NK-92 (cell line): ENCODE data around the gene FFAR4.

Experiments
- DNase-seq: peaks from one replicate; lab custom pipeline; 2025; ENCODE audit not compliant: unreplicated experiment; lab: John Stamatoyannopoulos, UW

Gene FFAR4

DNA sequence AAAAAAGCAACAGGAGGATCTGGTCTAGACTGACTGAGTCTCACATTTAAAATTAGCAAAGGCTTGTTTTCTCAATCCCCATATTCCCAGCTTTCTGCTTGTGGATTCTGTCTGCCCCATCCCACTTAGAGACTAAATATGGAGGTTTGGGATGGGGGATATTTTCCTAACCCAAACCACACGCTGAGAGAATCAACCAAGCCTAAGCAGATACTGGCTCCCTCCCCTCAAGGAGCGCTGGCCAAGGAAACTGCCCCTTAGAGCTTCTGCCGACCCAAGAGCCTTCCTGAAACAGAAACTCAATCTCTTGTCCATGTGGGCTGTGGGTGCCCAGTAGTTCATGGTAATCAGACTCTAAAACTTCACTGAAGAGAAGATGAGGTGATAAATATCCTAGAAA is 3.9 kb downstream of the FFAR4 start:
- DNase-seq = no peak

GRCh38 chr10:93572606-93573005 is 6.1 kb downstream of the FFAR4 start:
- no peak for DNase-seq

GRCh38 chr10:93573051-93573909 is 6.8 kb downstream of the FFAR4 start:
- no peak for DNase-seq

- no peak for DNase-seq
Measured at GRCh38 chr10:93573924-93574323, 7.5 kb downstream of the FFAR4 start.

DNA sequence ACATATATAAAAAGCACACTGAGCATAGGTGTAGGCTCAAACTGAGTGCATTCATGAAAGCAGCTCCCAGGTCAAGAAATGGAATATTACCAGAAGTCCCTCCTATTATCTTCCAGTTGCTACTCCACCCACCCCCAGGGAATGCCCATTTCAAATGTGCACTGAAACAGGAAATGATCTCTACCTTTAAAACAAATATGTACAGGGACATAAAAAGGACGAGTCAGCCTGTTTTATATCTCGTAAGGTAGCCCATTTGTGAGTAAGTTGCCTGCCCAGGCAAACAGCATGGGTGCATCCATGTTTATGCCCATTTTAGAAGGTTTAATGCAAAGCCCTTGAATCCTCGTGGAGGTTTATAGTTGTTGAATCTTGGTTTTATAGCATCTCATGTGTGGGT is 10.4 kb downstream of the FFAR4 start:
- no peak for DNase-seq

DNA sequence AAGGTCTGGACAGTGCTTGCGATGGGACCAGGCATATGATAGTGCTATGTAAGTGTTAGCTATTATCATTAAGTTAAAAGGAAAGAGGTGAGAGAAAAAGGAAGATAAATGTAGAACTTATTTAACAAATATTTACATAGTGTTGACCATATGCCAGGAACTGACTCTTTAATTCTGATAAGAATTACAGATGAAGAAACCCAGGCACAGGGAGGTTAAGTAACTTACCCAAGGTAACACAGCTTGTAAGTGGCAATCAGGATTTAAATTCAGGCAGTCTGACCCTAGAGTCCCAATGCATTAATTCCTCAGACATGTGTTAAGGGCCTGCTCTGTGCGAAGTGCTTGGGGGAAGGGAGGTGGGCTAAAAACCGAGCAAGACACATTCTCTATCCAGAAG is 11.1 kb downstream of the FFAR4 start:
- no peak for DNase-seq

DNA sequence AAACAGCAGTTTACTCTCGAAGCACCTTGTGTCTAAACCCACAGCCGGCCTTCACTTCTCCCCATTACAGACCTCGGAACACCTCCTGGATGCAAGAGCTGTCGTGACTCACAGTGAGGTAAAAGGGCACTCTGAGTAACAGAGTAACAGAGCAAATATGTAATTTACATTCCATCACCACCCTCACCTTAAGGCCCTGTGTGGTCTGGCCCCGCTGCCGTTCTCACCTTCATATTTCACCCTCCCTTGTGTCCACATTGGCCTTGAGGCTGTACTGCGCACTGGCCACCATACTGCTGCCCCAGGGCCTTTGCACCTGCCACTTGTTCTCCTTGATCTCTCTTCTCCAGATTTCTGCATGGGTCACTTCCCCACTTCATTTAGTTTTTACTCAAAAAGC is 12.6 kb downstream of the FFAR4 start:
- no peak for DNase-seq

DNA sequence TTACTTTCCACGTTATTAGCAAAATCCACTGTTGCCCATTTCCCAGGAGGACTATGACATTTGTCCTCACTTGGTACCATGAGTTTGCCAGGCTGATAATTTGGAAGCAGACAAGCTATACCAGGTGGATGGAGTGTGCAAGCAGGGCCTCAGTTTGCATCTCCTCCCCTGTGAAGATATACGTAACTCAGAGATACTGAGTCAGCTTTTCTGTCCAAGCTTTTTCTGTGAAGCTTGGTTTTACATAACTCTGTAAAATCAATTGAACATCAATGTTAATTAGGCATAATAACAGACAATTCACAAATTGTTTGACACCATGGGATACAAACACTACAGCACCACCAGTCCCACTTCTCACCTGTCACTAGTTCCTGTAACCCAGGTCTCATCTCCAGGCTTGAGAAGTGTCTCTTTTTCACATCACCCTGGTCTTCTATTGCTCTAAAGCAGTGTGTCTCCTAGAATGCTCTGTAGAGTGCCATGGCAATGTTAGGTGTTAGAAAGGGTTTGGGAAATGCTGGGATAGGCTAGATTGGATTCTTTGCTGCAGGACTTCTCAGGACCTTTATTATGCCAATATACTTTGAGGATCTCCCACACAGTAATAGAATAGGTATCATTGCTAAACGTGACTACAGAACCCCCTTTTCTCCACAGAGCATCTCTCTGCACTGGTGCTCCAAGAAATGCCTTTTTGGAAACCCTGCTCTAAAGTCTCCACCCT is 13.7 kb downstream of the FFAR4 start:
- DNase-seq = no peak

DNA sequence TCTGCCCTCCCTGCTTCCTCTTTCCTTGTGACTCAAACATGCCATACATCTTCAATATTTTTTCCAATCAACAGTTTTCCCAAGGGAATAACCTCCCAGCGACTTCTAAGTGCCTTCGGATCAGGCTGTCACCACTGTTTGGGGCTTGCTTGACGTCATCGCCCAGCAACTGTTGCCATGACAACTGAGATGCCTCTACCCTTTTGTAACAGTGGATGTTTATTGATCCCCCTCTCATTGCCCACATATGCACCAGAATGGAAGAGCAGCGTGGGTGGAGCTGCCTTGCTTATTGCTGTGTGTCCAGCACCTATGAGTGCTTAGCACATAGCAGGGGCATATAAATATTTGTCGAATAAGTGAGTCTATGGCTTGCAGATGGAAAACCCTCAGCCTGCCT is 14.4 kb downstream of the FFAR4 start:
- no peak for DNase-seq

- DNase-seq = no peak
Measured at GRCh38 chr10:93584445-93584844, 18.0 kb downstream of the FFAR4 start.

DNA sequence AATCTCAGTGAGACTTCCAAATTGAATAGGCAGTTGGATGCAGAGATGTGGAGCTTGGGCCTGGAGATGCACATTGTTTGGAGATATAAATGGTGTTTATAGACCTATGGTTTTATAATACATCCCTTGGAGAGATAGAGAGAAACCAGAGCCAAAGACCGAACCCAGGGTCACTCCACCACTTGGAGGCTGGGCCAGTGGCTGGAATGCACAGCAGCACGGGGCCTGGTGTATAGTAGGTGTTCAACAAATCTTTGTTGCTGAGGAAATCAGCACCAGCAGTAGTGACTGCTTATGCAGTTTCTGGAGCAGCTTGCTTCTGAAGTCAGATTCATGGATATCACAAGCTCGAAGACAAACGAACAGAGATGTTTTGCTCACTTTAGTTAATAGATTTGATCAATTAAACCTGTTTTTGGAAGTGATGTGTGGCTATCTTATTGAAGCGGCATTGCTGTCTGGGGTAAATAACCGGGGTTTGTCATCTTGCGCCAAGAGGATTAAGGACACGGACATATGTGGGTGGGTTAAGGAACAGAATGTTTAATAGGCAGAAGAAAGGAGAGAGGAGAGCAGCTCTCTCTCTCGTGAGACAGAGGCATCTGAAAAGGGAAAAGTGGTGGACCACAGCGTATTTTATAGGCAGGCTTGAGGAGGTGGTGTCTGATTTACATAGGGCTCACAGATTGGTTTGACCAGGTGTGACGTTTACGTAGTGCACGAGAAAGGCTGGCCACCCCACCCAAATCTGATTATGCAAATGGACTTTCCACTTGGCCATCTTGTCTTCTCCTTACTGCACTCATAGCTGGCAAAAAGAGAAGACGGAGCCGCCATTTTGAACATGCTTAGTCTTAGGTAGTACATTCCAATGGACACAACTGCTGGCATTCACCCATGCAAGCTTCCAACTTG is 23.4 kb downstream of the FFAR4 start:
- DNase-seq = no peak

GRCh38 chr10:93590638-93591037 is 24.2 kb downstream of the FFAR4 start:
- DNase-seq = no peak

GRCh38 chr10:93591065-93591808 is 24.8 kb downstream of the FFAR4 start:
- no peak for DNase-seq

GRCh38 chr10:93593254-93593653 is 26.8 kb downstream of the FFAR4 start:
- DNase-seq = no peak

- DNase-seq = no peak
Measured at GRCh38 chr10:93593749-93594148, 27.3 kb downstream of the FFAR4 start.

DNA sequence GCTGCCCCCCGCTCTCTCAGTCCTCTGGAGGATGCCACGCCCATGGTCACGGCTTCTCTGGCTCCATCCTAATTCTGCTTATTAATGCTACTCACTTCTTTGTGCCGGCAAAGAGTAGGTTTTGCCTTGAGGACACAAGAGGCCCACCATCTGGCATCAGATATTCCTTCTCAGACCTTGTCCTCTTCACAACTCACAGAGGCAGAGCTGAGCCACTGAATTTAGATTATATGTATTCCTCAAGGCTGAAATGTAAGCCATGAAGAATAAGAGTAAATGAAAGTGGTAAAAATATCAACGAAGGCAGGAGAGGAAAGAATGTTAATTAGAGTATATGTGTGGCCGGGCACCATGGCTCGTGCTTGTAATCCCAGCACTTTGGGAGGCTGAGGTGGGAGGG is 28.1 kb downstream of the FFAR4 start:
- no peak for DNase-seq

DNA sequence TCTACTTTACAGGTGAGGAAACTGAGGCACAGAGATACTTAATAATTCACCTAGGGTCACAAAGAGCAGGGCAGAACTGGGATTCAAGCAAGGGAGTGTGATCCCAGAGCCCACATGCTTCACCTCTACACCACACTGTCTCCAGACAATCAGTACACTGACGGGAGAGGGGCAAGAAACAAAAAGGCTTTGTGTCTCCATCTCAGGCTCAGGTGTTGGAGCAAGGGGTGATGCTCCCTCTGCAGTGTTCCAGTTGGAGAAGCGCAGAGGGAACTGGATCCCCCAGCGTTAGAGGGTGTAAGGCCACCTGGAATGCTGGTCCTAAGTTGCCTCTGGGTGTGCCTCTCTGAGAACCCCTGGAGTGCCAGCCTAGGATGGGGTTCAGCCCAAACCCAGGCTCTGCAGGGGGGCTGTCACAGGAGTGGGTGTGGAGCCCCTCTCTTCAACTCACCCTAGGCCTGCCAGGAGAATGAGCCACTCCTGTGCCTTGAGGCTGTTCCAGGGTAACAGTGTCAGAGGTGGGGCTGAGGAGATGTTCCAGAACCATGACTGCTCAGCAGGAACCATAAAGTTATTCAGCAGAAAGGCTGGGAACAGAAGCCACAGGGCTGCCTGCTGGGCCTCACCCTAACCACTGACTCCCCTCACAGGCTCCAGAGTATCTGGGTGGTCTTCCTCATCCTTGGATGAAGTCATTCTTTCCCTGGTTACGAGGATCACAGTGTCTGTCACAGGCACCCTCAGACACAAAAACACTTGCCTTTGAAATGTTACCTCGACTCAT is 29.1 kb downstream of the FFAR4 start:
- no peak for DNase-seq

GRCh38 chr10:93596539-93596938 is 30.1 kb downstream of the FFAR4 start:
- no peak for DNase-seq

DNA sequence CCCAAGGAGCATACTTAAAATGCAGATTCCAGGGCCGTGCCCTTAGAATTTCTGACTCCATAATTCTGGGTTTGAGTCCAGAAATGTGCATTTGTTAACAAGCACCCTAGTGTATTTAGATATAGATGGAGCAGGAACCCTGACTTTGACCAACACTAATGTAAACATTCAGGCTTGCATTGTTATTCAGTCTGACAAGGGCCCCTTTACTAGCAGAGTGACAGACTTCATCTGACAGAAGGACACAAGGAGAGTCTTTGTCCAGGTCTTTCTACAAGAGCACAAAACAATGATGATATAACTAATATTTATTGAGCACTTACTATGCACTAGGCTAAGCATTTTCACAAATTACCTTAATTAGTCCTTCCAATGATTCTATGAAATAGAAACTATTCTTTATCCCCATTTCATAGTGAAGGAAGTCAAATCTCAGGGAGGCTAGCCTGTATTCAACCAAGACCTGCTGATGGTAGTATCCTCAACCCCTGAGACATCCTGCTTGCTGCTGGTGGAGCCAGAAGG is 30.7 kb downstream of the FFAR4 start:
- DNase-seq = no peak

- no peak for DNase-seq
Measured at GRCh38 chr10:93598157-93598556, 31.7 kb downstream of the FFAR4 start.
